ENCODE data around the gene NADK2.
A peak's percentile ranks its signal among the peaks of the same experiment; 100 is the strongest.

Gene NADK2

GRCh38 chr5:36160617-36161016 lies 81.1 kb downstream of the NADK2 start:
- DNase-seq = no peak

GRCh38 chr5:36158144-36158543 lies 83.6 kb downstream of the NADK2 start:
- DNase-seq = no peak

- DNase-seq = no peak
Observed at GRCh38 chr5:36156619-36157018, 85.1 kb downstream of the NADK2 start.

GRCh38 chr5:36156121-36156601 lies 85.6 kb downstream of the NADK2 start:
- no peak for DNase-seq

- no peak for DNase-seq
Observed at GRCh38 chr5:36155291-36155690, 86.4 kb downstream of the NADK2 start.

- no peak for DNase-seq
Observed at GRCh38 chr5:36153726-36154125, 88.0 kb downstream of the NADK2 start.

- no peak for DNase-seq
Observed at GRCh38 chr5:36153298-36153677, 88.4 kb downstream of the NADK2 start.

GRCh38 chr5:36152324-36153297 lies 89.1 kb downstream of the NADK2 start:
- DNase-seq = no peak

GRCh38 chr5:36151434-36152323 lies 90.0 kb downstream of the NADK2 start, which contains the start of the genes LMBRD2 and SKP2:
Gene LMBRD2 (minus strand): TSS chr5:36151887. CDS start chr5:36143349, 8,538 bp downstream.
Gene SKP2 (plus strand): TSS chr5:36152111. CDS start chr5:36152263, 152 bp downstream.
- peak; percentile 89 to 97 (median 92) for DNase-seq

GRCh38 chr5:36150676-36151433 lies 90.9 kb downstream of the NADK2 start:
- DNase-seq = peak; percentile 4 to 10 (median 6)

GRCh38 chr5:36147681-36148080 lies 94.0 kb downstream of the NADK2 start:
- DNase-seq = no peak

GRCh38 chr5:36146390-36146789 lies 95.3 kb downstream of the NADK2 start:
- DNase-seq = no peak

- DNase-seq = no peak
Observed at GRCh38 chr5:36145311-36145710, 96.4 kb downstream of the NADK2 start.

Data from activated CD4-positive, CD25-positive, alpha-beta regulatory T cell (primary cell).